Urothelium cell line (cell line): ENCODE results near the gene TUFM.
A peak's percentile ranks its signal among the peaks of the same experiment; 100 is the strongest.
"Not testable (repeated sequence)": the region's sequence is repeated elsewhere in the genome, so short reads cannot be mapped to it uniquely, and the experiment has no call there.

ENCODE experiments used
- DNase-seq: peaks from one replicate; pipeline ENCODE4 v3.0.0; 2011; ENCODE audit warnings: low spot score, mixed read lengths
- FAIRE-seq: peaks from 2 replicates; lab custom pipeline; 2011; peaks lifted over from hg19 to GRCh38; lab: Jason Lieb, UNC

The TUFM gene

GRCh38 chr16:28846080-28846932, at the start of gene TUFM:
TUFM (minus strand) TSS chr16:28846348; CDS start chr16:28846269, 79 bp downstream.
- DNase-seq (peak; percentile 95), FAIRE-seq (peak; percentile 82)

GRCh38 chr16:28895609-28896008, 49.5 kb upstream of the TUFM start:
- no peak for DNase-seq
- FAIRE-seq, result no peak

- DNase-seq, result no peak
- FAIRE-seq, result no peak
Measured at GRCh38 chr16:28893291-28893690, 47.1 kb upstream of the TUFM start.

- no peak for FAIRE-seq
- DNase-seq, result no peak
Measured at GRCh38 chr16:28891964-28892890, 46.1 kb upstream of the TUFM start.

- DNase-seq, FAIRE-seq: not testable (repeated sequence)
Measured at GRCh38 chr16:28890355-28890754, 44.2 kb upstream of the TUFM start.

GRCh38 chr16:28886945-28887344, 40.8 kb upstream of the TUFM start:
- DNase-seq (no peak), FAIRE-seq (no peak)

- FAIRE-seq (no peak), DNase-seq (no peak)
Measured at GRCh38 chr16:28884045-28884444, 37.9 kb upstream of the TUFM start.

- FAIRE-seq, result no peak
- no peak for DNase-seq
Measured at GRCh38 chr16:28883221-28883996, 37.3 kb upstream of the TUFM start.

GRCh38 chr16:28882551-28883160, 36.5 kb upstream of the TUFM start:
- DNase-seq (no peak), FAIRE-seq (no peak)

GRCh38 chr16:28881565-28881964, 35.4 kb upstream of the TUFM start:
- not testable (repeated sequence) for DNase-seq, FAIRE-seq

GRCh38 chr16:28880955-28881354, 34.8 kb upstream of the TUFM start:
- DNase-seq, result no peak
- FAIRE-seq, result no peak

- DNase-seq, result no peak
- no peak for FAIRE-seq
Measured at GRCh38 chr16:28880589-28880915, 34.4 kb upstream of the TUFM start.

GRCh38 chr16:28879841-28880588, 33.9 kb upstream of the TUFM start:
- DNase-seq, result peak; percentile 95
- FAIRE-seq, result peak; percentile 63

- FAIRE-seq, result no peak
- no peak for DNase-seq
Measured at GRCh38 chr16:28879261-28879840, 33.2 kb upstream of the TUFM start.

GRCh38 chr16:28878083-28878926, 32.2 kb upstream of the TUFM start, which contains the start of gene ATP2A1:
ATP2A1 (plus strand) TSS chr16:28878488; CDS start chr16:28878672, 184 bp downstream.
- no peak for DNase-seq
- no peak for FAIRE-seq

- FAIRE-seq (no peak), DNase-seq (no peak)
Measured at GRCh38 chr16:28877655-28878000, 31.5 kb upstream of the TUFM start.

- FAIRE-seq (no peak), DNase-seq (no peak)
Measured at GRCh38 chr16:28876973-28877654, 31.0 kb upstream of the TUFM start.
